ENCODE results near the gene NLRP12. TPM values are rescaled to one million over a fixed set of nuclear protein-coding genes. Genes with fewer than 3 reads are reported as not detected.

The NLRP12 gene
- total RNA-seq, 1 experiment from 2014 or later = 5.6 TPM

DNA sequence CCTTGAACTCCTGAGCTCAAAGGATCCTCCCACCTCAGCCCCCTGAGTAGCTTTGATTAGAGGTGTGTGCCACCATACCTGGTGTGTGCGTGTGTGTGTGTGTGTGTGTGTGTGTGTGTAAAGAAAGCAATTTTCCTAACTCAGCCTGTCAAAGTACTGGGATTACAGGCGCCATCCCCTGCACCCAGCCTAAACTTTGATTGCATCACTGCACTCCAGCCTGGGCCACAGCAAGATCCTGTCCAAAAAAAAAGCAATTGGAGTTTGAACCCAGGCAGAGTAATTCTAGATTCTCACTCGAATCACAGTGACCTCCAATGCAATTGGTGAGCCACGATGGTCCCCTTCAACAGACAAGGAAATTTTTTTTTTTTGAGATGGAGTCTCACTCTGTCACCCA lies 29.1 kb downstream of the NLRP12 start:
- DNase-seq (ENCODE audit: low spot score) = no peak
- ChIA-PET POLR2A (no interaction called here), CTCF (interaction anchor here (1.6 kb wide), 1 partner anchor 14 kb away, joined by 7 read pairs; no protein-coding TSS in a partner anchor)
- H3K4me3 Mint-ChIP-seq = no peak overlapping the region
- H3K9me3 Mint-ChIP-seq = no peaks in the 10 kb centered on the region
- no peak overlapping the region for H3K27ac Mint-ChIP-seq
- H3K36me3 Mint-ChIP-seq = peaks cover 9% of the 10 kb centered on the region
- ATAC-seq = no peak
- H3K27me3 Mint-ChIP-seq (ENCODE audit: low read depth) = no peaks in the 10 kb centered on the region
- TF ChIP-seq GABPB1 (CRISPR knock-in tag; IDR thresholded peaks at IDR 0.05) = no peak
- TF ChIP-seq, protein P1, sequence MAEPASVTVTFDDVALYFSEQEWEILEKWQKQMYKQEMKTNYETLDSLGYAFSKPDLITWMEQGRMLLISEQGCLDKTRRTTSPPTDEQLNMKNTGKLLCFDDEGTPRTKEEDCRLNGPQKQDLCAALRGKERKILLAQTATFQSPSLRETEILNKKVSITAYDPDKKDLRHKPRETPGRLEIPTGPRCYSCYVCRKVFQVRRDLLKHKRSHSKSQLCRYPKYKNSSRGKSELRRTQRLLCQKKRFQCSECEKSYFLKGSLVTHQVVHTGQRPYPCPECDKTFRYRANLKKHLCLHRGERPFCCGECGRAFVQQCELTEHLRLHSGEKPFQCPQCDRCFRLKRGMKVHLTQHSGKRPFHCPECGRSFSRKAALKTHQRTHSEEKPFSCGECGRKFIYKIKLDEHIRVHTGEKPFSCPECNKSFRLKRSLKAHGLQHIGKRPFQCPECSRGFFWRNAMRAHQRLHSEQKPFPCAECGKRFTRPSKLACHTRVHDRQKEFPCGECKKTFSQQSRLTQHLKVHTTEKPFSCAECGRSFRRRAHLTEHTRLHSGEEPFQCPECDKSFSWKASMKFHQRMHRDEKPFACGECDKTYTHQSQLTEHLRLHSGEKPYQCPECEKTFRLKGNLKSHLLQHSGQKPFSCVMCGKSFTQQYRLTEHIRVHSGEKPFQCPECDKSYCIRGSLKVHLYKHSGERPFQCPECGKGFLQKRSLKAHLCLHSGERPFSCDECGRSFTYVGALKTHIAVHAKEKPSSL (CRISPR knock-in tag; conservative IDR thresholded peaks at IDR 0.05) = no peak
- no peak for TF ChIP-seq NR1H2 (CRISPR knock-in tag; IDR thresholded peaks at IDR 0.05)
- TF ChIP-seq NR2C2 (CRISPR knock-in tag; IDR thresholded peaks at IDR 0.05) = no peak
- TF ChIP-seq JUN (CRISPR knock-in tag; IDR thresholded peaks at IDR 0.05) = no peak
- no peak for TF ChIP-seq OVOL2 (CRISPR knock-in tag; IDR thresholded peaks at IDR 0.05; ENCODE audit: borderline replicate concordance)
- TF ChIP-seq, protein P2, sequence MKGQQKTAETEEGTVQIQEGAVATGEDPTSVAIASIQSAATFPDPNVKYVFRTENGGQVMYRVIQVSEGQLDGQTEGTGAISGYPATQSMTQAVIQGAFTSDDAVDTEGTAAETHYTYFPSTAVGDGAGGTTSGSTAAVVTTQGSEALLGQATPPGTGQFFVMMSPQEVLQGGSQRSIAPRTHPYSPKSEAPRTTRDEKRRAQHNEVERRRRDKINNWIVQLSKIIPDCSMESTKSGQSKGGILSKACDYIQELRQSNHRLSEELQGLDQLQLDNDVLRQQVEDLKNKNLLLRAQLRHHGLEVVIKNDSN (CRISPR knock-in tag; IDR thresholded peaks at IDR 0.05) = no peak
- no peak for TF ChIP-seq ZNF219 (CRISPR knock-in tag; IDR thresholded peaks at IDR 0.05; ENCODE audit: borderline replicate concordance)
- no peak for TF ChIP-seq MYBL2 (CRISPR knock-in tag; IDR thresholded peaks at IDR 0.05)
- TF ChIP-seq, protein P3, sequence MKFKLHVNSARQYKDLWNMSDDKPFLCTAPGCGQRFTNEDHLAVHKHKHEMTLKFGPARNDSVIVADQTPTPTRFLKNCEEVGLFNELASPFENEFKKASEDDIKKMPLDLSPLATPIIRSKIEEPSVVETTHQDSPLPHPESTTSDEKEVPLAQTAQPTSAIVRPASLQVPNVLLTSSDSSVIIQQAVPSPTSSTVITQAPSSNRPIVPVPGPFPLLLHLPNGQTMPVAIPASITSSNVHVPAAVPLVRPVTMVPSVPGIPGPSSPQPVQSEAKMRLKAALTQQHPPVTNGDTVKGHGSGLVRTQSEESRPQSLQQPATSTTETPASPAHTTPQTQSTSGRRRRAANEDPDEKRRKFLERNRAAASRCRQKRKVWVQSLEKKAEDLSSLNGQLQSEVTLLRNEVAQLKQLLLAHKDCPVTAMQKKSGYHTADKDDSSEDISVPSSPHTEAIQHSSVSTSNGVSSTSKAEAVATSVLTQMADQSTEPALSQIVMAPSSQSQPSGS (CRISPR knock-in tag; IDR thresholded peaks at IDR 0.05; ENCODE audit: borderline replicate concordance, low read depth) = no peak
- TF ChIP-seq FOXP1 (CRISPR knock-in tag; IDR thresholded peaks at IDR 0.05; ENCODE audit: borderline replicate concordance) = no peak
- TF ChIP-seq NFYB (CRISPR knock-in tag; conservative IDR thresholded peaks at IDR 0.05; ENCODE audit: low read depth) = no peak
- H3K4me1 Mint-ChIP-seq = peaks cover 23% of the 10 kb centered on the region

DNA sequence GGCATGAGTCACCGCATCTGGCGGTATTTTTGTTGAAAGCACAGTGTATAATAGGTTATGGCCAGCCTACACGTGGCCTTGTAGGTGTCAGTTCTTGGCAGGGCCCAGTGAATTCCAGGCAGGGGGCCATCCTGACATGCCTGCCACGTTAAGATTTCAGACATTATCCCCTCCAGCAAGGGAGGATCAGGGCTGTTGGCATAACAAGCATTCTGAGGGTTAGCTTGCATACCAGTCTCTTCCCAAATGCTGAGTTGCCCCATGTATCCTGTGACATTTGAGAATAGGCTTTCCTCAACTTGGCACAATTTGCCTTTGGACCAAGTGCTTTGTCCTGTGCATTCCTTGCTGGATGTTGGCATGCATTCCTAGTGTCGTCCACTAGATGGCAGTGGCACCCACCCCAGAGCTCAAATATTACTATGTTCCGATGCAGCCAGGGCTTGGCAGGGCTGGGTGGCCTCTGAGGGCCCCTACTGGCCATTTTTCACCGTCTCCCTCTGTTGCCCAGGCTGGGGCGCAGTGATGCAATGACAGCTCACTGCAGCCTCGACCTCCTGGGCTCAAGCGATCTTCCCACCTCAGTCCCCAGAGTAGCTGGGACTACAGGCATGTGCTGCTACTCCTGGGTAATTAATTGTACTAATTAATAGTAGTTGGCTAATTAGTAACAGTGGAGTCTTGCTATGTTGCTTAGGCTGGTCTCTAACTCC lies 31.2 kb downstream of the NLRP12 start:
- DNase-seq (ENCODE audit: low spot score) = peak; percentile 93
- ATAC-seq = peak; percentile 97
- peaks cover 9% of the 10 kb centered on the region for H3K36me3 Mint-ChIP-seq
- POLR2A ChIA-PET = interaction anchor here (0.6 to 1.0 kb wide), 4 partner anchors 10 to 232 kb away, joined by 3 to 4 read pairs (median 4); partner anchors contain the start of gene MYADM
- 0 out of 2 replicates have a peak, but pooled peaks cover under 1% of the 10 kb centered on the region for H3K27me3 Mint-ChIP-seq (ENCODE audit: low read depth)
- CTCF ChIA-PET = interaction anchor here (0.6 to 5.7 kb wide), 93 partner anchors 8 to 1556 kb away, joined by 3 to 99 read pairs (median 5); partner anchors contain the start of genes CNOT3, MBOAT7, MYADM and NLRP12
- H3K27ac Mint-ChIP-seq = peak overlapping the region; percentile 79
- H3K9me3 Mint-ChIP-seq = no peaks in the 10 kb centered on the region
- H3K4me1 Mint-ChIP-seq = peaks cover 25% of the 10 kb centered on the region
- no peak overlapping the region for H3K4me3 Mint-ChIP-seq
- TF ChIP-seq, protein P4, sequence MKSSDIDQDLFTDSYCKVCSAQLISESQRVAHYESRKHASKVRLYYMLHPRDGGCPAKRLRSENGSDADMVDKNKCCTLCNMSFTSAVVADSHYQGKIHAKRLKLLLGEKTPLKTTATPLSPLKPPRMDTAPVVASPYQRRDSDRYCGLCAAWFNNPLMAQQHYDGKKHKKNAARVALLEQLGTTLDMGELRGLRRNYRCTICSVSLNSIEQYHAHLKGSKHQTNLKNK (CRISPR knock-in tag; IDR thresholded peaks at IDR 0.05) = no peak
- TF ChIP-seq HMGXB4 (CRISPR knock-in tag; IDR thresholded peaks at IDR 0.05) = peak; percentile 79; the same call in 1 of the 2 replicates
- TF ChIP-seq GABPB1 (CRISPR knock-in tag; IDR thresholded peaks at IDR 0.05) = peak; percentile 80
- TF ChIP-seq, protein P5, sequence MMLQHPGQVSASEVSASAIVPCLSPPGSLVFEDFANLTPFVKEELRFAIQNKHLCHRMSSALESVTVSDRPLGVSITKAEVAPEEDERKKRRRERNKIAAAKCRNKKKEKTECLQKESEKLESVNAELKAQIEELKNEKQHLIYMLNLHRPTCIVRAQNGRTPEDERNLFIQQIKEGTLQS (CRISPR knock-in tag; conservative IDR thresholded peaks at IDR 0.05) = peak; percentile 72; the same call in 1 of the 2 replicates
- TF ChIP-seq TEAD4 (CRISPR knock-in tag; IDR thresholded peaks at IDR 0.05) = 0 out of 2 replicates have a peak, but pooled peaks have one; percentile 16
- TF ChIP-seq, protein P6, sequence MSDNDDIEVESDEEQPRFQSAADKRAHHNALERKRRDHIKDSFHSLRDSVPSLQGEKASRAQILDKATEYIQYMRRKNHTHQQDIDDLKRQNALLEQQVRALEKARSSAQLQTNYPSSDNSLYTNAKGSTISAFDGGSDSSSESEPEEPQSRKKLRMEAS (CRISPR knock-in tag; IDR thresholded peaks at IDR 0.05) = peak; percentile 67; the same call in 1 of the 2 replicates
- TF ChIP-seq TEAD1 (CRISPR knock-in tag; IDR thresholded peaks at IDR 0.05) = peak; percentile 94
- peak; percentile 18; the same call in 1 of the 2 replicates for TF ChIP-seq NFE2L1 (CRISPR knock-in tag; IDR thresholded peaks at IDR 0.05)
- TF ChIP-seq, protein P7, sequence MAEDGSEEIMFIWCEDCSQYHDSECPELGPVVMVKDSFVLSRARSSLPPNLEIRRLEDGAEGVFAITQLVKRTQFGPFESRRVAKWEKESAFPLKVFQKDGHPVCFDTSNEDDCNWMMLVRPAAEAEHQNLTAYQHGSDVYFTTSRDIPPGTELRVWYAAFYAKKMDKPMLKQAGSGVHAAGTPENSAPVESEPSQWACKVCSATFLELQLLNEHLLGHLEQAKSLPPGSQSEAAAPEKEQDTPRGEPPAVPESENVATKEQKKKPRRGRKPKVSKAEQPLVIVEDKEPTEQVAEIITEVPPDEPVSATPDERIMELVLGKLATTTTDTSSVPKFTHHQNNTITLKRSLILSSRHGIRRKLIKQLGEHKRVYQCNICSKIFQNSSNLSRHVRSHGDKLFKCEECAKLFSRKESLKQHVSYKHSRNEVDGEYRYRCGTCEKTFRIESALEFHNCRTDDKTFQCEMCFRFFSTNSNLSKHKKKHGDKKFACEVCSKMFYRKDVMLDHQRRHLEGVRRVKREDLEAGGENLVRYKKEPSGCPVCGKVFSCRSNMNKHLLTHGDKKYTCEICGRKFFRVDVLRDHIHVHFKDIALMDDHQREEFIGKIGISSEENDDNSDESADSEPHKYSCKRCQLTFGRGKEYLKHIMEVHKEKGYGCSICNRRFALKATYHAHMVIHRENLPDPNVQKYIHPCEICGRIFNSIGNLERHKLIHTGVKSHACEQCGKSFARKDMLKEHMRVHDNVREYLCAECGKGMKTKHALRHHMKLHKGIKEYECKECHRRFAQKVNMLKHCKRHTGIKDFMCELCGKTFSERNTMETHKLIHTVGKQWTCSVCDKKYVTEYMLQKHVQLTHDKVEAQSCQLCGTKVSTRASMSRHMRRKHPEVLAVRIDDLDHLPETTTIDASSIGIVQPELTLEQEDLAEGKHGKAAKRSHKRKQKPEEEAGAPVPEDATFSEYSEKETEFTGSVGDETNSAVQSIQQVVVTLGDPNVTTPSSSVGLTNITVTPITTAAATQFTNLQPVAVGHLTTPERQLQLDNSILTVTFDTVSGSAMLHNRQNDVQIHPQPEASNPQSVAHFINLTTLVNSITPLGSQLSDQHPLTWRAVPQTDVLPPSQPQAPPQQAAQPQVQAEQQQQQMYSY (CRISPR knock-in tag; IDR thresholded peaks at IDR 0.05) = no peak
- TF ChIP-seq, protein P8, sequence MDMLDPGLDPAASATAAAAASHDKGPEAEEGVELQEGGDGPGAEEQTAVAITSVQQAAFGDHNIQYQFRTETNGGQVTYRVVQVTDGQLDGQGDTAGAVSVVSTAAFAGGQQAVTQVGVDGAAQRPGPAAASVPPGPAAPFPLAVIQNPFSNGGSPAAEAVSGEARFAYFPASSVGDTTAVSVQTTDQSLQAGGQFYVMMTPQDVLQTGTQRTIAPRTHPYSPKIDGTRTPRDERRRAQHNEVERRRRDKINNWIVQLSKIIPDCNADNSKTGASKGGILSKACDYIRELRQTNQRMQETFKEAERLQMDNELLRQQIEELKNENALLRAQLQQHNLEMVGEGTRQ (CRISPR knock-in tag; IDR thresholded peaks at IDR 0.05) = 0 out of 2 replicates have a peak, but pooled peaks have one; percentile 7
- peak; percentile 46; the same call in 1 of the 2 replicates for TF ChIP-seq SP1 (CRISPR knock-in tag; conservative IDR thresholded peaks at IDR 0.05)

All from WTC11 (cell line).